ENCODE measurements around the gene CCN6. TPM values are rescaled to one million over a fixed set of nuclear protein-coding genes. Genes with fewer than 3 reads are reported as not detected.

The CCN6 gene
- total RNA-seq, 1 experiment from 2014 or later: not detected

DNA sequence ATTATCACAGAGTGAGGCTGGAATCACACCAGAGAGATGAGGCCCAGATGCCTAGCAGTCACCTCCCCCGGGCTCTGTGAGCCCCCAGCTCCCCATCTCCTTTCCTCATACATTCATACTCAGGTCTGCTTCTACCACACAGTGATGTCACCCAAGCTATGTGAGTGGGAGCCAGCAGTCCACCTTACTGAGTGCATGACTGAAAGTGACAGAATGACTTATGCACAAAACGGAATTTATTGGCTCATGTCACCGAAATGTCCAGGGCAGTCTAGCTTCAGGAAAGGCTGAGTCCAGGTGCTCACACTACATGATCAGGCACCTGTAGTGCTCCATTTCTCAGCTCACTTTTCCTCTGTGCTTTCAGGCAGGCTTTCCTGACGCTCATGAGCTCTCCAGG, 36.7 kb upstream of the CCN6 start:
- H3K9ac ChIP-seq (ENCODE audit: extremely low read depth, insufficient read length, low read length): no peak overlapping the region
- H3K23me2 ChIP-seq (ENCODE audit: insufficient read length, low read depth, low read length, poor library complexity, severe bottlenecking): no peaks in the 10 kb centered on the region
- no peaks in the 10 kb centered on the region for H3K79me1 ChIP-seq (ENCODE audit: insufficient read depth, low read depth, low read length, poor library complexity, severe bottlenecking)
- H3K79me2 ChIP-seq (ENCODE audit: insufficient read depth, low read length): no peaks in the 10 kb centered on the region
- no peak for DNase-seq
- no peaks in the 10 kb centered on the region for H4K20me1 ChIP-seq (ENCODE audit: control insufficient read depth, insufficient read depth, insufficient read length)
- TF ChIP-seq, protein P1, sequence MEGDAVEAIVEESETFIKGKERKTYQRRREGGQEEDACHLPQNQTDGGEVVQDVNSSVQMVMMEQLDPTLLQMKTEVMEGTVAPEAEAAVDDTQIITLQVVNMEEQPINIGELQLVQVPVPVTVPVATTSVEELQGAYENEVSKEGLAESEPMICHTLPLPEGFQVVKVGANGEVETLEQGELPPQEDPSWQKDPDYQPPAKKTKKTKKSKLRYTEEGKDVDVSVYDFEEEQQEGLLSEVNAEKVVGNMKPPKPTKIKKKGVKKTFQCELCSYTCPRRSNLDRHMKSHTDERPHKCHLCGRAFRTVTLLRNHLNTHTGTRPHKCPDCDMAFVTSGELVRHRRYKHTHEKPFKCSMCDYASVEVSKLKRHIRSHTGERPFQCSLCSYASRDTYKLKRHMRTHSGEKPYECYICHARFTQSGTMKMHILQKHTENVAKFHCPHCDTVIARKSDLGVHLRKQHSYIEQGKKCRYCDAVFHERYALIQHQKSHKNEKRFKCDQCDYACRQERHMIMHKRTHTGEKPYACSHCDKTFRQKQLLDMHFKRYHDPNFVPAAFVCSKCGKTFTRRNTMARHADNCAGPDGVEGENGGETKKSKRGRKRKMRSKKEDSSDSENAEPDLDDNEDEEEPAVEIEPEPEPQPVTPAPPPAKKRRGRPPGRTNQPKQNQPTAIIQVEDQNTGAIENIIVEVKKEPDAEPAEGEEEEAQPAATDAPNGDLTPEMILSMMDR (conservative IDR thresholded peaks at IDR 0.05): no peak
- no peak overlapping the region for H3K23ac ChIP-seq (ENCODE audit: insufficient read length, low read depth, low read length)
- H3K56ac ChIP-seq (ENCODE audit: insufficient read length, low read depth, low read length): no peak overlapping the region
- H2BK15ac ChIP-seq (ENCODE audit: low read depth, low read length): no peak overlapping the region
- H3K4ac ChIP-seq (ENCODE audit: low read depth, low read length): no peak overlapping the region
- Mint-ChIP-seq H3K27ac (no peak overlapping the region), H3K4me1 (peaks cover 0 to 3% of the 10 kb centered on the region in 2 experiments; a peak in 2 of 4 replicates), H3K4me3 (no peak overlapping the region), H3K9me3 (no peaks in the 10 kb centered on the region), H3K36me3 (ENCODE audit: insufficient read depth in 1 of 3, low read depth in 3 of 3) (no peaks in the 10 kb centered on the region), H3K27me3 (ENCODE audit: low read depth) (no peaks in the 10 kb centered on the region; the same call in none of the 2 replicates)
- H3K27ac ChIP-seq (ENCODE audit: insufficient read length, low read depth, low read length): no peak overlapping the region
- H3T11ph ChIP-seq (ENCODE audit: low read length): no peak overlapping the region
- no CpG with 5 or more reads among the region's 4 CpGs for WGBS (ENCODE audit: extremely low coverage, insufficient read length, low lambda C conversion rate)
- H3K18ac ChIP-seq (ENCODE audit: insufficient read length, low read depth, low read length): no peak overlapping the region
- H2BK20ac ChIP-seq (ENCODE audit: low read depth, low read length, poor library complexity, severe bottlenecking): no peak overlapping the region
- no peak overlapping the region for H4K8ac ChIP-seq (replicated peaks; ENCODE audit: insufficient read length, low read depth, low read length)
- H3K27me3 ChIP-seq (ENCODE audit: insufficient read depth, low read length): no peaks in the 10 kb centered on the region
- no peak overlapping the region for H2BK12ac ChIP-seq (ENCODE audit: insufficient read length, low read depth, low read length)
- no peaks in the 10 kb centered on the region for H3K4me1 ChIP-seq (ENCODE audit: insufficient read depth, low read length)
- H4K5ac ChIP-seq (ENCODE audit: insufficient read length, low read depth, low read length): no peak overlapping the region
- no peak overlapping the region for H2BK5ac ChIP-seq (ENCODE audit: insufficient read length, low read length)
- no peak overlapping the region for H3K4me2 ChIP-seq (ENCODE audit: insufficient read depth, insufficient read length, low read length)
- no peak overlapping the region; the same call in 1 of the 2 replicates for H3K14ac ChIP-seq (ENCODE audit: insufficient read depth, low read length)
- H4K91ac ChIP-seq (ENCODE audit: insufficient read length, low read depth, low read length): no peak overlapping the region
- no peak overlapping the region for H2AK5ac ChIP-seq (ENCODE audit: insufficient read length, low read length)
- no peak overlapping the region for H2AFZ ChIP-seq (ENCODE audit: low read length)
- no peak overlapping the region for H2BK120ac ChIP-seq (ENCODE audit: low read depth, low read length, poor library complexity, severe bottlenecking)
- no peaks in the 10 kb centered on the region for H3K9me3 ChIP-seq (ENCODE audit: control insufficient read depth, low read depth, low read length)
